Activated CD4-positive, alpha-beta T cell treated with anti-CD3 and anti-CD28 coated beads, Interleukin-2, amount 50 U/mL, for 4 hours (primary cell): Measurements from ENCODE around the gene TMEM150A.
"Not testable (repeated sequence)": the region's sequence is repeated elsewhere in the genome, so short reads cannot be mapped to it uniquely, and the experiment has no call there.

Source experiments
- DNase-seq, 2 experiments: peaks; one replicate each; pipeline ENCODE4 v3.0.0-alpha.2; 2020

The TMEM150A gene

DNA sequence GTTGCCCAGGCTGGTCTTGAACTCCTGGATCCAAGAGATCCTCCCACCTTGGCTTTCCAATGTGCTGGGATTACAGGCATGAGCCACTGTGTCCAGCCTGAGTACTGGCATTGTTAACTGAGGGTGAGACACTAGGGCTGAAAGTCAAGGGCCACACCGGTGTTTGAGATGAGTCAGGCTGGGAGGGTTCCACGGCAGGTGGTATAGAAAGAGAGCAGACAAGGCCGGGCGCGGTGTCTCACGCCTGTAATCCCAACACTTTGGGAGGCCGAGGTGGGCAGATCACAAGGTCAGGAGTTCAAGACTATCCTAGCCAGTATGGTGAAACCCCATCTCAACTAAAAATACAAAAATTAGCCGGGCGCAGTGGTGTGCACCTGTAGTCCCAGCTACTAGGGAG, 10.2 kb downstream of the TMEM150A start:
- not testable (repeated sequence) for DNase-seq

DNA sequence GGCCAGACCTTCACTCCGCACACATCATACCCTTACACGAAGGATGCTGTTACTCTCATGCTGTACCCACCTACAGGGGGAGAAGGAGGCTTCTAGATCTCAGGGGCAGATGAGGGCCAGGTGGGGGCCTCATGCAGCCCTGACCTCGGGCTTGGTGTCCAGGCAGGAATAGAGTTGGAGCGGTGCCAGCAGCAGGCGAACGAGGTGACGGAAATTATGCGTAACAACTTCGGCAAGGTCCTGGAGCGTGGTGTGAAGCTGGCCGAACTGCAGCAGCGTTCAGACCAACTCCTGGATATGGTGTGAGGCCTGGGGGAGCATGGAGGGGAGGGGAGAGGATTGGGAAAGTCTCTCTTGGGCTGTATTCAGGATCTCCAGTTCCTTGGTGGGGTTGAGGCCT, 10.9 kb downstream of the TMEM150A start:
- no peak for DNase-seq

- DNase-seq, result no peak
Measured at GRCh38 chr2:85590950-85591349, 11.5 kb downstream of the TMEM150A start.

DNA sequence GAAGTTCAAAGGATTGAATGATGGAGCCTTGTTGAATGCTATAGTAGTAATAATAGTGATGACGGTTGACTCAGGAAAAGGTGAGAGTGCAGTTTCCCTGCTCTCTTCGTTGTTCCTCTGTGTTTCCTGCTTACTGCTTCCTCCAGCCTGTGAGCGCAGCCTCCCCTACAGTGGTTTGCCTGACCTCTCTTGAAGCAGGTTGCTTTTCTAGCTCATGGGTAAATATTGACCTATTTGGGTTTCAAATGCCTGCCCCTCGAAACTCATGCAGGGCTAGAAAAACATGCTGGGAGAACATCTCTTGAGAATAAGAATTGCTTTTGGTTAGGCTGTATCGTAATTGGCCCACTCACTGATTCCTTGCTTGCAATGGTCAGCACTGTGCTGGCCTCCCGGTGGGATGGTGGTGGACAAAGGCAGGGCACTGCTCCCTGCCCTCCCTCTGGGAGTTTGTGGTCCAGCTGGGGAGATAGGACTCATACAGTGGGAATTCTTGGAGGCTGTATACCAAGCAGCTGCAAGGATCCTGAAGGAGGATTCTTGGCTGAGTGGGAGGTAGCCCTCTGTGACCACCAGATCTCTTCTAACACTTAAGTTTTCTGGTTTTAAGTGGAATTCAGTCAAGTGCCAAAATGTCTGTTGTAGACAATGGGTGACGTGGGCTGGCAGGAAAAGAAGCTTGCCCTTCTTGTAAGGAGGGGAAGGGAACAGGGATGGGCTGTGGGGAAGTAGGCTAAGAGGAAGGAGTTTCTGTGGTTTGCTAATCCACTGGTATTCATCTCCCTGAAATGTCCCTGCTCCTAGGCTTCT, 12.3 kb downstream of the TMEM150A start:
- DNase-seq, result no peak

DNA sequence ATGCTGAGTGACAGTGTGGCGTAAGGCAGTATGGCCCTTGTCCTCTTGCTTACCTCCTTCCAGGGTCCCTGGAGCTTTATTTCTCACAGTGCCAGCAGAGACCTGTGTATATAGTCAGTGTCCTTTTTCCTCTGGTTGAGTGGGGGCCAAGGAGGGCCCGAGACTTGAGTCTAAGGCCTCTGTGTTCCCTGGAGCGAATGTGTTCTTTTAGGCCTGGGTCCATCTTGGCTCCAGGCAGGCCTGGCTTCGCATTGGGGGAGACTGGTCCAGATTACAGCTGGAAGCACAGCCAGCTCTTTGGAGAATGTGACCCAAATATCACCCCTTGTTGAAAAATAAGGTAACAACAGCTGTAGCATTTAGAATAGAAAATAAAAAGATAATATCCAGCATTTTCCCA, 13.3 kb downstream of the TMEM150A start:
- no peak for DNase-seq

GRCh38 chr2:85588645-85589044, 13.9 kb downstream of the TMEM150A start:
- DNase-seq, result no peak

GRCh38 chr2:85588236-85588635, 14.3 kb downstream of the TMEM150A start:
- no peak for DNase-seq

DNA sequence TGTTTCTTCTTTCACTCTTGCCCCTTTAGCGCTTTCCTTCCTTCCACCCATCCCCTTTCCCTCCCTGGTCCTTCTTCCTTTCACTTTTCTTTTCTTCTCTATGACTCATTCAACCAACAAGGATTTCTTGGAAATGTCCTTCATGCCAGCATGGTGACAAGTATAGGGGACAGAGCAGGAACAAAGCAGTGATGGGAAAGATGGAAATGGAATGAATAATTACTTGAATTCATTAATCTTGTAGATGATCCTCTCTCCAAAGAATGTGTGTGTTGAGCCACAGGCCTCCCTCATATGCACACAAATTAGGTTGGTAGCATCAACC, 16.8 kb downstream of the TMEM150A start:
- DNase-seq, result no peak

- no peak for DNase-seq
Measured at GRCh38 chr2:85584857-85585780, 17.4 kb downstream of the TMEM150A start.

GRCh38 chr2:85584354-85584856, 18.1 kb downstream of the TMEM150A start, which contains the start of gene VAMP5:
Gene VAMP5, plus strand, starts transcription at chr2:85584431. Its CDS starts 60 bp downstream, at chr2:85584491.
- no peak for DNase-seq

DNA sequence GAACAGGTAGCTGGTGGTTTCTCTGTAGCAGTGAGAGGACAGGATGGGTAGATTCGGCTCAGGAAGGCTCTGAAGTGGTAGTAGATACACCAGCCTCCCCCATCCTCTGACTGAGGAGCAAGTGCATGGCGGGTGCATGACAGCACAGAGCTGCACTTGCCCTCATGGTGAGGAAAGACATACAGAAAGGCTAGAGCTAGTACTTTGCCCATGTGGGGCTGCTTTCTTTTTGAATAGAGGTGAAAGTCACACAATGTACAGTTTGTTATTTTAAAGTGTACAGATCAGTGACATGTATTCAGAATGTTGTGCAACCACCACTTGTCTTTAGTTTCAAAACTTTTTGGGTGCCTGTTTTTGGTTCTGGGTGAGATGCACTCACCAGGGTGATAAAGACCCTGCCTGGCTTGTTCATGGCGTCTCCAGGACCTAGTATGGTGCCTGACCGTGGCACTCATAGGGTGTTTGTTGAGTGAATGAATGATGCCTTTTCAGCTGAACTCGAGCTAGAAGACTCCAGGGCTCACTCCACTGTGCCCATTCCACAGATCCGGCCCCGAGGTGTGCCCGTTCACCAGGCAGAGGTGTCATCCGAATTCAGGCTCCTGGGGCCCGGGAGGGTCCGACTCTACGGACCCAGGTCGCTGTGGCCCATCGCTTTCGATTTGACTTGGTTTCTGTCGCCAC, 18.7 kb downstream of the TMEM150A start:
- peak in 1 of 2 experiments; percentile 18 for DNase-seq

GRCh38 chr2:85582492-85582891, 20.0 kb downstream of the TMEM150A start:
- DNase-seq, result no peak

DNA sequence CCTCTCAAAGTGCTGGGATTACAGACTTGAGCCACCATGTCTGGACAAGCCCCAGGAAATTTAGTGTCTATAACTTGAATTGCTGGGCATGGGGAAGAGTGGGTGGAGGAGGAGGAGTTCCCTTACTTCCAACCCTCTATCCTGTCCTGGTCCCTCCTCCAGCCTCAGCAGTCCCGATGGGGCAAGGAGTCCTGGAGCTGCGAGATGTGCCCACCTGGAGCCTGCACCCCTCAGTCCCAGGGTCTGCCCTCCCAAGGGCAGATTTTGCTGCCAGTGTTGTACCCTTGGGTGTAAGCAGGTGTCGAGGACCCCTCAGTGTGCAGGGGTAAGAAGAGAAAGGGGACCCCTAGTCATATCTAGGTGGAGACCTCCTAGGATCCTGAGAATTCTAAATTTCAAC, 22.3 kb downstream of the TMEM150A start:
- no peak for DNase-seq

DNA sequence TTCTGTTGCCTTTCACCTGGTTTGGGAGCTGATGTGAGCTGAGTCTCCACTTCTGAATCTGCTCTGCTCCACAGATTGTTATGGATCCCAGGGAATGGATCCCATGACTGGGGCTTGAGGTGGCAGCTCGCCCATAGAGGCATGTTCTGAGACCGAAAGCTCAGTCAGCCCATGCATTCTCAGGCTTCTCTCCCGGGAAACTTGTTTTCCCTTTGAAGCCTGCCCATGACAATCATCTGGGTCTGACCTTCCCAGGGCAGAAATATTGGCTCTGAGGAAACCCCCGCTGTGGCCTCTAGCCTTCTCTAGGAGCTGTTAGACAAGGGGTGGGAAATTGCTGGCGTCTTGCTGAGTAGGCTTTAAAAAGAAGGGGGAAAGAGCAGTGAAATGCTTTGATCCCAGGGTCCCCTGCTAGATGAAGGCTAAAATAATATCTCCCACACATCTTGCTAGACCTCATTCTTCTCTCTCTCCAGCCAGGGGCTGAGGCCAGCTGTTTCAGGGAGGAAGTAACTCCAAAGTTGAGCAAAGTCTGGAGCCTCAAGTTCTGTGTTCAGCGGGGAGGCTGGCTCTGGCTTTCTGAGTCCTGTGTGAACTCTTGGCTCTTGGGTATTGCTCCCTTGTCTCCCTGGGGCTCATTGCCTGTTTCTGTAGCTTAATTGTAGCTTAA, 23.1 kb downstream of the TMEM150A start:
- no peak for DNase-seq

GRCh38 chr2:85578243-85579180, 24.0 kb downstream of the TMEM150A start:
- DNase-seq, result no peak

- peak; percentile 53 to 56 for DNase-seq
Measured at GRCh38 chr2:85577386-85578242, 24.9 kb downstream of the TMEM150A start, which contains the start of gene VAMP8. Gene VAMP8, plus strand, starts transcription at chr2:85577586. Its CDS starts 61 bp downstream, at chr2:85577647.

DNA sequence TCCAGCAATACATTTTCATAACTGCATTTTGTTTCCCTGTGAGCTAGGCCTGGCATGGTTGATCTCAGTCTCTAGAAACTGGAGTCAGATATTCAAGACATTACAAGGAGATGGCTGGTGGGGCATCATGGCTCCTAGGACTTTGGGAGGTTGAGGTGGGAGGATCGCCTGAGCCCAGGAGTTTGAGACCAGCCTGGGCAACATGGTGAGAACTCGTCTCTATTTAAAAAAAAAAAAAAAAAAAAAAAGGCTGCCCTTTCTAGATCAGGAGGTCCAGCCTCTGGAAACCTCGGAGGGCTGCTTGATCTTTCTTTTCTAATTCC, 25.5 kb downstream of the TMEM150A start:
- DNase-seq, result no peak

GRCh38 chr2:85575739-85576138, 26.8 kb downstream of the TMEM150A start:
- DNase-seq, result no peak

GRCh38 chr2:85566265-85566664, 36.2 kb downstream of the TMEM150A start:
- no peak for DNase-seq

- no peak for DNase-seq
Measured at GRCh38 chr2:85564144-85564563, 38.3 kb downstream of the TMEM150A start.
